ENCODE data around the gene CTPS1.

DNA sequence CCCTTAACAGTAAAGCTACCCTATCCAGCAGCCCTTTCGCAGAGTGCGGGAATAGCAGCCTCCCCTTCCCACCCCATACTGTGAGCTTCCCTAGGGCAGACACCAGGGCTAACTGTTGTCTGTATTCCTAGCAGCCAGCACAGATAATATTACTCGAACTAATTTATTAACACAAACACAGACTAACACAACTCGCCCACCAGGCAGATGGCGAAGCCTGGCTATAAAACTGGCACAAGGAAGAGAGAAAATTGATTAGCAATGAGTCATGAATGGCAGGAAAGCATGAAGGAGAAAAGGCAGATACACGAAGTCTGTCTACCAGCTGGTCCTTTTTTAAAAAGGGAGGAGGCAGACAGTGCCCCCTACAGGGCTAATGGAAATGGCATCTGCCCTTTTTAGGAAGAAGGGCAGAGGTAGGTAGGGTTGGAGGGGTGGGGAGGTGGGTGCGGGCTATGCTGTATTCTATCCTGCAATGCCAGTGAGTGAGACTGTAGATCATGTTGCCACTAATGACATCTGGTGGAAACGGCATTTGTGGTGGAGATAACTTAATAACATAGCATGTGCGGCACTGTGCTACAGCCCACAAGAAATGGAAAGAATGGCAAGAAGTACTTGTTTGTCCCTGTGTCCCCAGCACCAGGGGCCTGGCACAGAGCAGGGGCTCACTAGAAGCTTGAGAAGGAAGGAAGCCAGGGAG is 30.6 kb upstream of the CTPS1 start:
- no peak for TF ChIP-seq EZH2 (IDR thresholded peaks at IDR 0.05; ENCODE audit: low read length)
- TF ChIP-seq, protein P1, sequence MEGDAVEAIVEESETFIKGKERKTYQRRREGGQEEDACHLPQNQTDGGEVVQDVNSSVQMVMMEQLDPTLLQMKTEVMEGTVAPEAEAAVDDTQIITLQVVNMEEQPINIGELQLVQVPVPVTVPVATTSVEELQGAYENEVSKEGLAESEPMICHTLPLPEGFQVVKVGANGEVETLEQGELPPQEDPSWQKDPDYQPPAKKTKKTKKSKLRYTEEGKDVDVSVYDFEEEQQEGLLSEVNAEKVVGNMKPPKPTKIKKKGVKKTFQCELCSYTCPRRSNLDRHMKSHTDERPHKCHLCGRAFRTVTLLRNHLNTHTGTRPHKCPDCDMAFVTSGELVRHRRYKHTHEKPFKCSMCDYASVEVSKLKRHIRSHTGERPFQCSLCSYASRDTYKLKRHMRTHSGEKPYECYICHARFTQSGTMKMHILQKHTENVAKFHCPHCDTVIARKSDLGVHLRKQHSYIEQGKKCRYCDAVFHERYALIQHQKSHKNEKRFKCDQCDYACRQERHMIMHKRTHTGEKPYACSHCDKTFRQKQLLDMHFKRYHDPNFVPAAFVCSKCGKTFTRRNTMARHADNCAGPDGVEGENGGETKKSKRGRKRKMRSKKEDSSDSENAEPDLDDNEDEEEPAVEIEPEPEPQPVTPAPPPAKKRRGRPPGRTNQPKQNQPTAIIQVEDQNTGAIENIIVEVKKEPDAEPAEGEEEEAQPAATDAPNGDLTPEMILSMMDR (optimal IDR thresholded peaks at IDR 0.05 in 1 of 3, IDR thresholded peaks at IDR 0.05 in 1 of 3, conservative IDR thresholded peaks at IDR 0.05 in 1 of 3; ENCODE audit: extremely low read depth in 1 of 3, insufficient read depth in 2 of 3, low read length in 3 of 3) = peak; percentile 58 to 89 (median 84)

Measured in keratinocyte (primary cell).